ENCODE measurements around the gene WHRN.

GRCh38 chr9:114413861-114414301 lies 91.4 kb downstream of the WHRN start:
- TF ChIP-seq POLR2A (IDR thresholded peaks at IDR 0.05) (no peak), CTCF (IDR thresholded peaks at IDR 0.05) (no peak)
